ENCODE results near the gene LTBP2.

The LTBP2 gene

GRCh38 chr14:74491956-74492775 lies 119.9 kb downstream of the LTBP2 start:
- H3K27me3 ChIP-seq (ENCODE audit: control insufficient read depth, insufficient read depth, low read length, poor library complexity, severe bottlenecking), result peaks cover 4% of the 10 kb centered on the region
- 2 to 3% methylated on average over 18 to 20 of the region's 20 CpGs for WGBS, 2 experiments

GRCh38 chr14:74490486-74490885 lies 121.6 kb downstream of the LTBP2 start:
- Histone ChIP-seq H3K9me3 (ENCODE audit: control insufficient read depth, low read length) (no peaks in the 10 kb centered on the region), H3K36me3 (ENCODE audit: control insufficient read depth, insufficient read depth, low read length) (no peaks in the 10 kb centered on the region), H3K27me3 (ENCODE audit: control insufficient read depth, insufficient read depth, low read length, poor library complexity, severe bottlenecking) (peaks cover 4% of the 10 kb centered on the region), H3K27ac (ENCODE audit: insufficient read depth, low read depth, low read length, poor library complexity, severe bottlenecking) (no peak overlapping the region), H3K4me3 (ENCODE audit: insufficient read depth, low read depth, low read length) (no peak overlapping the region), H3K4me1 (ENCODE audit: control insufficient read depth, insufficient read depth, low read length) (peaks cover 7% of the 10 kb centered on the region)
- 100% methylated on average over 1 of the region's 1 CpG for WGBS, 2 experiments

More at GRCh38 chr14:74491956-74492775, 119.9 kb downstream of the LTBP2 start:
- Histone ChIP-seq H3K4me1 (ENCODE audit: control insufficient read depth, insufficient read depth, low read length) (peaks cover 7% of the 10 kb centered on the region), H3K4me3 (ENCODE audit: insufficient read depth, low read depth, low read length) (peak overlapping the region; percentile 93), H3K27ac (ENCODE audit: insufficient read depth, low read depth, low read length, poor library complexity, severe bottlenecking) (peak overlapping the region; percentile 93), H3K9me3 (ENCODE audit: control insufficient read depth, low read length) (no peaks in the 10 kb centered on the region), H3K36me3 (ENCODE audit: control insufficient read depth, insufficient read depth, low read length) (no peaks in the 10 kb centered on the region)

- Histone ChIP-seq H3K36me3 (ENCODE audit: control insufficient read depth, insufficient read depth, low read length) (peaks cover 5% of the 10 kb centered on the region), H3K27me3 (ENCODE audit: control insufficient read depth, insufficient read depth, low read length, poor library complexity, severe bottlenecking) (peaks cover 4% of the 10 kb centered on the region), H3K4me1 (ENCODE audit: control insufficient read depth, insufficient read depth, low read length) (no peaks in the 10 kb centered on the region), H3K9me3 (ENCODE audit: control insufficient read depth, low read length) (no peaks in the 10 kb centered on the region), H3K27ac (ENCODE audit: insufficient read depth, low read depth, low read length, poor library complexity, severe bottlenecking) (no peak overlapping the region), H3K4me3 (ENCODE audit: insufficient read depth, low read depth, low read length) (no peak overlapping the region)
Measured at GRCh38 chr14:74488786-74489397, 123.1 kb downstream of the LTBP2 start.

- 97 to 99% methylated on average over 3 of the region's 3 CpGs for WGBS, 2 experiments
- no peak overlapping the region for H3K4me3 ChIP-seq (ENCODE audit: insufficient read depth, low read depth, low read length)
- H3K27ac ChIP-seq (ENCODE audit: insufficient read depth, low read depth, low read length, poor library complexity, severe bottlenecking), result no peak overlapping the region
- H3K36me3 ChIP-seq (ENCODE audit: control insufficient read depth, insufficient read depth, low read length), result peaks cover 5% of the 10 kb centered on the region
- H3K27me3 ChIP-seq (ENCODE audit: control insufficient read depth, insufficient read depth, low read length, poor library complexity, severe bottlenecking), result no peaks in the 10 kb centered on the region
- no peaks in the 10 kb centered on the region for H3K4me1 ChIP-seq (ENCODE audit: control insufficient read depth, insufficient read depth, low read length)
- no peaks in the 10 kb centered on the region for H3K9me3 ChIP-seq (ENCODE audit: control insufficient read depth, low read length)
Measured at GRCh38 chr14:74486164-74486563, 125.9 kb downstream of the LTBP2 start.

- no peaks in the 10 kb centered on the region for H3K27me3 ChIP-seq (ENCODE audit: control insufficient read depth, insufficient read depth, low read length, poor library complexity, severe bottlenecking)
- H3K4me1 ChIP-seq (ENCODE audit: control insufficient read depth, insufficient read depth, low read length), result peaks cover 2% of the 10 kb centered on the region
- peaks cover 11% of the 10 kb centered on the region for H3K36me3 ChIP-seq (ENCODE audit: control insufficient read depth, insufficient read depth, low read length)
- no peaks in the 10 kb centered on the region for H3K9me3 ChIP-seq (ENCODE audit: control insufficient read depth, low read length)
- H3K4me3 ChIP-seq (ENCODE audit: insufficient read depth, low read depth, low read length), result no peak overlapping the region
- H3K27ac ChIP-seq (ENCODE audit: insufficient read depth, low read depth, low read length, poor library complexity, severe bottlenecking), result no peak overlapping the region
Measured at GRCh38 chr14:74483321-74483720, 128.7 kb downstream of the LTBP2 start.

- no peaks in the 10 kb centered on the region for H3K27me3 ChIP-seq (ENCODE audit: control insufficient read depth, insufficient read depth, low read length, poor library complexity, severe bottlenecking)
- WGBS, 2 experiments, result 89 to 95% methylated on average over 3 of the region's 3 CpGs
- H3K9me3 ChIP-seq (ENCODE audit: control insufficient read depth, low read length), result no peaks in the 10 kb centered on the region
- H3K27ac ChIP-seq (ENCODE audit: insufficient read depth, low read depth, low read length, poor library complexity, severe bottlenecking), result no peak overlapping the region
- peaks cover 8% of the 10 kb centered on the region for H3K4me1 ChIP-seq (ENCODE audit: control insufficient read depth, insufficient read depth, low read length)
- H3K4me3 ChIP-seq (ENCODE audit: insufficient read depth, low read depth, low read length), result no peak overlapping the region
- peaks cover 11% of the 10 kb centered on the region for H3K36me3 ChIP-seq (ENCODE audit: control insufficient read depth, insufficient read depth, low read length)
Measured at GRCh38 chr14:74482571-74482970, 129.5 kb downstream of the LTBP2 start.

- 90 to 94% methylated on average over 4 of the region's 4 CpGs for WGBS, 2 experiments
- peaks cover 20% of the 10 kb centered on the region for H3K4me1 ChIP-seq (ENCODE audit: control insufficient read depth, insufficient read depth, low read length)
- H3K4me3 ChIP-seq (ENCODE audit: insufficient read depth, low read depth, low read length), result no peak overlapping the region
- no peaks in the 10 kb centered on the region for H3K27me3 ChIP-seq (ENCODE audit: control insufficient read depth, insufficient read depth, low read length, poor library complexity, severe bottlenecking)
- peaks cover 11% of the 10 kb centered on the region for H3K36me3 ChIP-seq (ENCODE audit: control insufficient read depth, insufficient read depth, low read length)
- H3K9me3 ChIP-seq (ENCODE audit: control insufficient read depth, low read length), result no peaks in the 10 kb centered on the region
- H3K27ac ChIP-seq (ENCODE audit: insufficient read depth, low read depth, low read length, poor library complexity, severe bottlenecking), result no peak overlapping the region
Measured at GRCh38 chr14:74480046-74480445, 132.0 kb downstream of the LTBP2 start.

GRCh38 chr14:74478996-74479635 lies 132.9 kb downstream of the LTBP2 start:
- WGBS, 2 experiments, result 96 to 98% methylated on average over 2 of the region's 2 CpGs
- H3K9me3 ChIP-seq (ENCODE audit: control insufficient read depth, low read length), result no peaks in the 10 kb centered on the region
- peaks cover 7% of the 10 kb centered on the region for H3K36me3 ChIP-seq (ENCODE audit: control insufficient read depth, insufficient read depth, low read length)

GRCh38 chr14:74476607-74477006 lies 135.4 kb downstream of the LTBP2 start:
- H3K27ac ChIP-seq (ENCODE audit: insufficient read depth, low read depth, low read length, poor library complexity, severe bottlenecking), result no peak overlapping the region

More at GRCh38 chr14:74478996-74479635, 132.9 kb downstream of the LTBP2 start:
- peaks cover 20% of the 10 kb centered on the region for H3K4me1 ChIP-seq (ENCODE audit: control insufficient read depth, insufficient read depth, low read length)
- no peak overlapping the region for H3K27ac ChIP-seq (ENCODE audit: insufficient read depth, low read depth, low read length, poor library complexity, severe bottlenecking)
- no peak overlapping the region for H3K4me3 ChIP-seq (ENCODE audit: insufficient read depth, low read depth, low read length)
- H3K27me3 ChIP-seq (ENCODE audit: control insufficient read depth, insufficient read depth, low read length, poor library complexity, severe bottlenecking), result no peaks in the 10 kb centered on the region

GRCh38 chr14:74476107-74476506 lies 135.9 kb downstream of the LTBP2 start:
- peaks cover 20% of the 10 kb centered on the region for H3K4me1 ChIP-seq (ENCODE audit: control insufficient read depth, insufficient read depth, low read length)
- H3K27me3 ChIP-seq (ENCODE audit: control insufficient read depth, insufficient read depth, low read length, poor library complexity, severe bottlenecking), result no peaks in the 10 kb centered on the region
- H3K9me3 ChIP-seq (ENCODE audit: control insufficient read depth, low read length), result no peaks in the 10 kb centered on the region
- H3K36me3 ChIP-seq (ENCODE audit: control insufficient read depth, insufficient read depth, low read length), result peaks cover 6% of the 10 kb centered on the region
- 90 to 94% methylated on average over 4 of the region's 4 CpGs for WGBS, 2 experiments
- H3K4me3 ChIP-seq (ENCODE audit: insufficient read depth, low read depth, low read length), result no peak overlapping the region
- no peak overlapping the region for H3K27ac ChIP-seq (ENCODE audit: insufficient read depth, low read depth, low read length, poor library complexity, severe bottlenecking)

More at GRCh38 chr14:74476607-74477006, 135.4 kb downstream of the LTBP2 start:
- H3K4me1 ChIP-seq (ENCODE audit: control insufficient read depth, insufficient read depth, low read length), result peaks cover 20% of the 10 kb centered on the region
- H3K36me3 ChIP-seq (ENCODE audit: control insufficient read depth, insufficient read depth, low read length), result peaks cover 6% of the 10 kb centered on the region
- no peaks in the 10 kb centered on the region for H3K9me3 ChIP-seq (ENCODE audit: control insufficient read depth, low read length)
- H3K4me3 ChIP-seq (ENCODE audit: insufficient read depth, low read depth, low read length), result no peak overlapping the region
- 74 to 79% methylated on average over 3 of the region's 3 CpGs for WGBS, 2 experiments
- no peaks in the 10 kb centered on the region for H3K27me3 ChIP-seq (ENCODE audit: control insufficient read depth, insufficient read depth, low read length, poor library complexity, severe bottlenecking)

All from ectodermal cell (in vitro differentiated cells).